Liver (tissue), 3 donors: Measurements from ENCODE around the gene HIBADH.

Experiments
- ATF3 ChIP-seq: IDR thresholded peaks from 2 replicates; pipeline ENCODE4 v1.6.1; 2016; ENCODE audit warnings: antibody characterized with exemption
- CTCF ChIP-seq: fragments of 150-350 bp; IDR thresholded peaks from 2 replicates; pipeline ENCODE4 v1.5.1; 2017; ENCODE audit warnings: improper control_type of control experiment, low read depth, low read length; ENCODE audit not compliant: missing input control
- EGR1 ChIP-seq, 2 donors: IDR thresholded peaks; 2 replicates each; pipeline ENCODE4 v1.6.1; 2016 to 2018; ENCODE audit warnings: antibody characterized with exemption in 2 of 2, low read depth in 2 of 2
- FOXA1 ChIP-seq: IDR thresholded peaks from 2 replicates; pipeline ENCODE4 v1.6.1; 2016; ENCODE audit warnings: antibody characterized with exemption
- FOXA2 ChIP-seq: IDR thresholded peaks from 2 replicates; pipeline ENCODE4 v1.6.1; 2016; ENCODE audit warnings: antibody characterized with exemption
- GABPA ChIP-seq, 2 donors: IDR thresholded peaks in 1 of 2; conservative IDR thresholded peaks in 1 of 2; 2 replicates each; pipeline ENCODE4 v1.6.1; 2016; ENCODE audit warnings: antibody characterized with exemption in 2 of 2, mild to moderate bottlenecking in 1 of 2, moderate library complexity in 1 of 2
- HNF4A ChIP-seq, 2 donors: conservative IDR thresholded peaks; 2 replicates each; pipeline ENCODE4 v1.6.1; 2016; ENCODE audit warnings: antibody characterized with exemption in 2 of 2, mild to moderate bottlenecking in 2 of 2
- JUND ChIP-seq, 2 donors: IDR thresholded peaks; 2 replicates each; pipeline ENCODE4 v1.6.1; 2016; ENCODE audit warnings: antibody characterized with exemption in 2 of 2
- MAX ChIP-seq: IDR thresholded peaks from 2 replicates; pipeline ENCODE4 v1.6.1; 2016; ENCODE audit warnings: antibody characterized with exemption
- RAD21 ChIP-seq, 2 donors: IDR thresholded peaks; 2 replicates each; pipeline ENCODE4 v1.6.1; 2016; ENCODE audit warnings: antibody characterized with exemption in 2 of 2, mild to moderate bottlenecking in 2 of 2
- REST ChIP-seq: IDR thresholded peaks from 2 replicates; pipeline ENCODE4 v1.6.1; 2016; ENCODE audit warnings: antibody characterized with exemption, mild to moderate bottlenecking
- TAF1 ChIP-seq: conservative IDR thresholded peaks from 2 replicates; pipeline ENCODE4 v1.6.1; 2016; ENCODE audit warnings: antibody characterized with exemption, mild to moderate bottlenecking
- YY1 ChIP-seq: IDR thresholded peaks from 2 replicates; pipeline ENCODE4 v1.6.1; 2016; ENCODE audit warnings: antibody characterized with exemption, mild to moderate bottlenecking
- donor health status: healthy.
- donor health status: healthy.

- TF ChIP-seq CTCF (no peak), EGR1 (IDR thresholded peaks at IDR 0.05; ENCODE audit: low read depth in 2 of 2) (no peak), JUND (IDR thresholded peaks at IDR 0.05) (no peak), TAF1 (no peak), REST (no peak), MAX (no peak), FOXA2 (no peak), GABPA (IDR thresholded peaks at IDR 0.05 in 1 of 2, conservative IDR thresholded peaks at IDR 0.05 in 1 of 2) (no peak), ATF3 (no peak), RAD21 (IDR thresholded peaks at IDR 0.05) (no peak), FOXA1 (no peak), HNF4A (conservative IDR thresholded peaks at IDR 0.05) (no peak), YY1 (no peak)
Observed at GRCh38 chr7:27501001-27501400, 161.7 kb downstream of the HIBADH start.
